ENCODE data around the gene REEP1. TPM values are rescaled to one million over a fixed set of nuclear protein-coding genes. Genes with fewer than 3 reads are reported as not detected.

The REEP1 gene
- total and polyA plus RNA-seq, 9 of the 15 experiments (the other 6 are each of a cell fraction or from before 2014, with no cell fraction given) = 0.11 to 0.67 (median 0.13) TPM

GRCh38 chr2:86195055-86195807 is 142.2 kb downstream of the REEP1 start, which contains the start of gene IMMT (continued):
- TF ChIP-seq NFE2L1 (tag; IDR thresholded peaks at IDR 0.05; ENCODE audit: borderline replicate concordance, low read depth) = no peak
- TF ChIP-seq GABPA (tag; conservative IDR thresholded peaks at IDR 0.05; ENCODE audit: low read depth) = peak; percentile 95
- no peak for TF ChIP-seq NR1H2 (CRISPR knock-in tag; IDR thresholded peaks at IDR 0.05)
- TF ChIP-seq ATF6 (CRISPR knock-in tag; IDR thresholded peaks at IDR 0.05) = peak; percentile 57; the same call in 1 of the 2 replicates
- no peak for TF ChIP-seq ZNF140 (CRISPR knock-in tag; IDR thresholded peaks at IDR 0.05)
- TF ChIP-seq ARID3B (CRISPR knock-in tag; IDR thresholded peaks at IDR 0.05; ENCODE audit: borderline replicate concordance) = 0 out of 2 replicates have a peak, but pooled peaks have one; percentile 88
- TF ChIP-seq KDM4B (IDR thresholded peaks at IDR 0.05; ENCODE audit: borderline replicate concordance in 2 of 2, low read depth in 1 of 2) = peak in 1 of 2 experiments; percentile 20; a peak in 1 of 4 replicates
- no peak for TF ChIP-seq SMARCA4 (IDR thresholded peaks at IDR 0.05)
- TF ChIP-seq NBN (IDR thresholded peaks at IDR 0.05; ENCODE audit: low read depth) = peak; percentile 86
- no peak for TF ChIP-seq TCF15 (CRISPR knock-in tag; IDR thresholded peaks at IDR 0.05)
- no peak for TF ChIP-seq CCAR2 (IDR thresholded peaks at IDR 0.05; ENCODE audit: low read depth, low read length)
- TF ChIP-seq SMARCE1 (IDR thresholded peaks at IDR 0.05) = no peak
- TF ChIP-seq STAT5B (CRISPR knock-in tag; IDR thresholded peaks at IDR 0.05) = no peak
- no peak for TF ChIP-seq TSHZ1 (CRISPR knock-in tag; IDR thresholded peaks at IDR 0.05)
- TF ChIP-seq MLLT1 (IDR thresholded peaks at IDR 0.05) = peak; percentile 50 to 83; a peak in 2 of 4 replicates
- TF ChIP-seq SIRT6 (IDR thresholded peaks at IDR 0.05; ENCODE audit: low read depth, low read length) = no peak
- TF ChIP-seq TAF9B (IDR thresholded peaks at IDR 0.05; ENCODE audit: partially characterized antibody) = peak; percentile 91
- no peak for TF ChIP-seq BCL6 (CRISPR knock-in tag; IDR thresholded peaks at IDR 0.05)
- TF ChIP-seq ZNF76 (CRISPR knock-in tag; IDR thresholded peaks at IDR 0.05; ENCODE audit: borderline replicate concordance) = no peak
